ENCODE measurements around the gene UCHL3. TPM values are rescaled to one million over a fixed set of nuclear protein-coding genes. Genes with fewer than 3 reads are reported as not detected.

UCHL3 gene
- total RNA-seq, 1 experiment from 2014 or later: 50.8 TPM

GRCh38 chr13:75506018-75506417, 43.6 kb upstream of the UCHL3 start:
- Histone ChIP-seq H3K18ac (ENCODE audit: insufficient read length, low read depth, low read length) (no peak overlapping the region), H2AFZ (ENCODE audit: low read length) (no peak overlapping the region), H4K91ac (ENCODE audit: insufficient read length, low read depth, low read length) (no peak overlapping the region), H2BK5ac (ENCODE audit: insufficient read length, low read length) (no peak overlapping the region), H4K8ac (replicated peaks; ENCODE audit: insufficient read length, low read depth, low read length) (no peak overlapping the region), H2BK12ac (ENCODE audit: insufficient read length, low read depth, low read length) (no peak overlapping the region), H3K14ac (ENCODE audit: insufficient read depth, low read length) (no peak overlapping the region), H2BK15ac (ENCODE audit: low read depth, low read length) (no peak overlapping the region), H2BK20ac (ENCODE audit: low read depth, low read length, poor library complexity, severe bottlenecking) (no peak overlapping the region), H3K79me2 (ENCODE audit: insufficient read depth, low read length) (no peaks in the 10 kb centered on the region), H3K4me1 (ENCODE audit: insufficient read depth, low read length) (no peaks in the 10 kb centered on the region), H3K23ac (ENCODE audit: insufficient read length, low read depth, low read length) (no peak overlapping the region), H3K27ac (ENCODE audit: insufficient read length, low read depth, low read length) (no peak overlapping the region), H4K20me1 (ENCODE audit: control insufficient read depth, insufficient read depth, insufficient read length) (no peaks in the 10 kb centered on the region), H3T11ph (ENCODE audit: low read length) (no peak overlapping the region), H2AK5ac (ENCODE audit: insufficient read length, low read length) (no peak overlapping the region), H2BK120ac (ENCODE audit: low read depth, low read length, poor library complexity, severe bottlenecking) (no peak overlapping the region), H3K9ac (ENCODE audit: extremely low read depth, insufficient read length, low read length) (no peak overlapping the region), H3K56ac (ENCODE audit: insufficient read length, low read depth, low read length) (no peak overlapping the region), H3K4me2 (ENCODE audit: insufficient read depth, insufficient read length, low read length) (no peak overlapping the region), H3K23me2 (ENCODE audit: insufficient read length, low read depth, low read length, poor library complexity, severe bottlenecking) (no peaks in the 10 kb centered on the region), H3K79me1 (ENCODE audit: insufficient read depth, low read depth, low read length, poor library complexity, severe bottlenecking) (no peaks in the 10 kb centered on the region), H3K27me3 (ENCODE audit: insufficient read depth, low read length) (no peaks in the 10 kb centered on the region), H3K9me3 (ENCODE audit: control insufficient read depth, low read depth, low read length) (no peaks in the 10 kb centered on the region), H4K5ac (ENCODE audit: insufficient read length, low read depth, low read length) (no peak overlapping the region), H3K4ac (ENCODE audit: low read depth, low read length) (no peak overlapping the region)
- Mint-ChIP-seq H3K27me3 (ENCODE audit: low read depth) (no peaks in the 10 kb centered on the region), H3K4me3 (no peak overlapping the region), H3K9me3 (no peaks in the 10 kb centered on the region), H3K36me3 (ENCODE audit: insufficient read depth in 1 of 3, low read depth in 3 of 3) (no peaks in the 10 kb centered on the region), H3K4me1 (no peaks in the 10 kb centered on the region), H3K27ac (no peak overlapping the region)
- no peak for TF ChIP-seq CTCF (conservative IDR thresholded peaks at IDR 0.05)
- no peak for DNase-seq
- WGBS (ENCODE audit: extremely low coverage, insufficient read length, low lambda C conversion rate): no CpG with 5 or more reads among the region's 1 CpG

Data from H9 (cell line).